ENCODE measurements around the gene FANCM. TPM values are rescaled to one million over a fixed set of nuclear protein-coding genes. Genes with fewer than 3 reads are reported as not detected.

FANCM gene
- total and polyA plus RNA-seq, 4 donors = 0.25 to 6.8 (median 4.5) TPM

GRCh38 chr14:45227566-45227965 is 91.8 kb downstream of the FANCM start:
- intact Hi-C loops (cut with DNase I) = no loop called here
- no peaks in the 10 kb centered on the region for H3K27me3 ChIP-seq (ENCODE audit: control insufficient read depth in 1 of 2, insufficient read depth in 2 of 2, low read length in 1 of 2)
- H3K36me3 ChIP-seq (ENCODE audit: control insufficient read depth in 1 of 2, insufficient read depth in 2 of 2, low read length in 1 of 2) = peaks cover 1 to 3% of the 10 kb centered on the region in 2 donors
- ATAC-seq (ENCODE audit: low FRiP score) (no peak), DNase-seq (no peak)
- H3K4me3 ChIP-seq (ENCODE audit: low read length in 2 of 2) = no peak overlapping the region
- no peaks in the 10 kb centered on the region for H3K9me3 ChIP-seq (ENCODE audit: control insufficient read depth, low read length)
- no peaks in the 10 kb centered on the region for H3K4me1 ChIP-seq (ENCODE audit: control insufficient read depth in 1 of 2, insufficient read depth in 2 of 2, low read length in 2 of 2)
- WGBS, 2 donors = 96 to 98% methylated on average over 4 of the region's 4 CpGs
- no peak overlapping the region for H3K27ac ChIP-seq (ENCODE audit: low read depth in 1 of 2, low read length in 2 of 2)

DNA sequence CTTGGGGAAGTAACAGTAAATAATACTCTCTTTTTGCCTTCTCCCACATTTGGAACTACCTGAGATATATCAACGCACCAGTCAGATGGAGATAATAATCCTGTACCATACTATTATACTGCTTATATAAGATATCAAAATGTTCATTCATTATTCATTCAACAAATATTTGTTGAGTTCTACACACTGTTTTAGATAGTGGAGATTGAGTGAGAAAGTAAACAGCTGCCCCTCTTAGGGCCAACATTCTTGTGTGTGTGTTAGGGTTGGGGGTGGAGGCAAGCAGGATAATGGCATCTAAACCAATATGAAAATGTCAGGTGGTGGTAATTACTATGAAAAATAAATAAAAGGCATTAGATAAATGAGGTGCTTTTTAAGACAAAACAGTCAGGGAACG is 103.3 kb downstream of the FANCM start:
- no peak for DNase-seq
- Histone ChIP-seq H3K4me3 (ENCODE audit: low read length in 2 of 2) (no peak overlapping the region), H3K4me1 (ENCODE audit: control insufficient read depth in 1 of 2, insufficient read depth in 2 of 2, low read length in 2 of 2) (no peaks in the 10 kb centered on the region), H3K36me3 (ENCODE audit: control insufficient read depth in 1 of 2, insufficient read depth in 2 of 2, low read length in 1 of 2) (peaks cover 0 to 2% of the 10 kb centered on the region in 2 donors), H3K9me3 (ENCODE audit: control insufficient read depth, low read length) (no peaks in the 10 kb centered on the region), H3K27ac (ENCODE audit: low read depth in 1 of 2, low read length in 2 of 2) (no peak overlapping the region), H3K27me3 (ENCODE audit: control insufficient read depth in 1 of 2, insufficient read depth in 2 of 2, low read length in 1 of 2) (no peaks in the 10 kb centered on the region)
- ATAC-seq (ENCODE audit: low FRiP score) = no peak
- intact Hi-C loops (cut with DNase I) = no loop called here
- WGBS, 2 donors = 86% methylated on average over 2 of the region's 2 CpGs

DNA sequence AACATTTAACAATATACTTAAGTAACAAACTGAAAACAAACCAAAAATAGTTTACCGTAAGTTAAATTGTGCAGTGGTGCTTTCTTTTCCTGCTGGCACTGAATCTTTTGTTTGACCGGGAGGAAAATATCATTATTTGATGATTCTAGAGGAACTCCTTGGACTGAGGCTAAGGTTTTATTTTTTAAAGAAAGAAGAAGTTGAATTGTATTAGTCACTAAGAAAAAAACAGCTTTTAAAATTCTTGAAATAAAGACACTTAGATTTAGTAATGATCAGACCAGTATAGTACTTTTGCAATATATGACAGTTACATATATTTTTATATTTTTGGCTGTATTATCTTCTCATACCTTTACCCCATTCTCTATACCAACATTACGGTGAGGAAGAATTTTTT is 107.0 kb downstream of the FANCM start:
- 30 to 37% methylated on average over 3 of the region's 3 CpGs for WGBS, 2 donors
- ATAC-seq (ENCODE audit: low FRiP score) (no peak), DNase-seq (no peak)
- Histone ChIP-seq H3K36me3 (ENCODE audit: control insufficient read depth in 1 of 2, insufficient read depth in 2 of 2, low read length in 1 of 2) (no peaks in the 10 kb centered on the region), H3K27ac (ENCODE audit: low read depth in 1 of 2, low read length in 2 of 2) (no peak overlapping the region), H3K4me1 (ENCODE audit: control insufficient read depth in 1 of 2, insufficient read depth in 2 of 2, low read length in 2 of 2) (no peaks in the 10 kb centered on the region), H3K4me3 (ENCODE audit: low read length in 2 of 2) (no peak overlapping the region), H3K9me3 (ENCODE audit: control insufficient read depth, low read length) (no peaks in the 10 kb centered on the region), H3K27me3 (ENCODE audit: control insufficient read depth in 1 of 2, insufficient read depth in 2 of 2, low read length in 1 of 2) (no peaks in the 10 kb centered on the region)
- intact Hi-C loops (cut with DNase I) = no loop called here

GRCh38 chr14:45246151-45246550 is 110.4 kb downstream of the FANCM start:
- 65 to 90% methylated on average over 3 of the region's 3 CpGs for WGBS, 2 donors

DNA sequence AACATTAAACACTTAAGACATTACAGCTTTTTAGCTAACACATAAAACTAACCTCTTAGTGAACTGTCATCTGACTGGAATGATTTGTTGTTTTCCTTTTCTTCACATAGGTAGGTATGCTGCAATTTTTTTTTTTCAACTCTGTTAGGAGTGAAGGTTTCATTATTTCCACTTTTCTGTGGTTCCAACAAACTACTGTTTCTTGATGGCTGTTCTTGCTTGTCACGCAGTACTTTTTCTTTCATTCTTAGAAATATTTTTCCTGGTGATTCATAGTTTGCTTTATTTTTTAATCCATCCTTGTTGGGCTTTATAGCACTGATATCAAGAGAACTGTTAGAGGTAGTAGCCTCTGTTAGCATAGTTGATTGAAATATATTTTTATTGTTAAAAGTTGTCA is 111.0 kb downstream of the FANCM start:
- Histone ChIP-seq H3K4me1 (ENCODE audit: control insufficient read depth in 1 of 2, insufficient read depth in 2 of 2, low read length in 2 of 2) (no peaks in the 10 kb centered on the region), H3K36me3 (ENCODE audit: control insufficient read depth in 1 of 2, insufficient read depth in 2 of 2, low read length in 1 of 2) (no peaks in the 10 kb centered on the region), H3K27ac (ENCODE audit: low read depth in 1 of 2, low read length in 2 of 2) (no peak overlapping the region), H3K27me3 (ENCODE audit: control insufficient read depth in 1 of 2, insufficient read depth in 2 of 2, low read length in 1 of 2) (no peaks in the 10 kb centered on the region), H3K4me3 (ENCODE audit: low read length in 2 of 2) (no peak overlapping the region), H3K9me3 (ENCODE audit: control insufficient read depth, low read length) (no peaks in the 10 kb centered on the region)
- intact Hi-C loops (cut with DNase I) = no loop called here
- ATAC-seq (ENCODE audit: low FRiP score) = no peak
- WGBS, 2 donors = 38 to 41% methylated on average over 1 of the region's 1 CpG
- DNase-seq = no peak

More at GRCh38 chr14:45246151-45246550, 110.4 kb downstream of the FANCM start:
- Histone ChIP-seq H3K27me3 (ENCODE audit: control insufficient read depth in 1 of 2, insufficient read depth in 2 of 2, low read length in 1 of 2) (no peaks in the 10 kb centered on the region), H3K27ac (ENCODE audit: low read depth in 1 of 2, low read length in 2 of 2) (no peak overlapping the region), H3K4me1 (ENCODE audit: control insufficient read depth in 1 of 2, insufficient read depth in 2 of 2, low read length in 2 of 2) (no peaks in the 10 kb centered on the region), H3K9me3 (ENCODE audit: control insufficient read depth, low read length) (no peaks in the 10 kb centered on the region), H3K36me3 (ENCODE audit: control insufficient read depth in 1 of 2, insufficient read depth in 2 of 2, low read length in 1 of 2) (no peaks in the 10 kb centered on the region), H3K4me3 (ENCODE audit: low read length in 2 of 2) (no peak overlapping the region)
- no peak for DNase-seq
- intact Hi-C loops (cut with DNase I) = no loop called here
- no peak for ATAC-seq (ENCODE audit: low FRiP score)

DNA sequence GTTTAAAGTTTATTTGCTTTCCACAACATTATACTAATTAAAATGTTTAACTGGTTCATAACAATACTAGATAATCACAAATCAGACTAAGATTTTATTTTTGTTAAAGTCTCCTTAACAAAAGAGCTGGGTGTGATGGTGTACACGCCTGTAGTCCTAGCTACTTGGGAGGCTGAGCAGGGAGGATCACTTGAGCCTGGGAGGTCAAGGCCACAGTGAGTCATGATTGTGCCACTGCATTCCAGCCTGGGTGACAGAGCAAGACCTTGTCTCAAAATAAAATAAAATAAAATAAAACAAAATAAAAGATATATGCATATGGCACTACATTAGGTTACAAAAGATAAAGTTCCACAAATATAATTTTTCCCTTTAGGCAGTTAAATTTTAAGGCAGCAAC is 111.7 kb downstream of the FANCM start:
- Histone ChIP-seq H3K4me3 (ENCODE audit: low read length in 2 of 2) (no peak overlapping the region), H3K27me3 (ENCODE audit: control insufficient read depth in 1 of 2, insufficient read depth in 2 of 2, low read length in 1 of 2) (no peaks in the 10 kb centered on the region), H3K4me1 (ENCODE audit: control insufficient read depth in 1 of 2, insufficient read depth in 2 of 2, low read length in 2 of 2) (no peaks in the 10 kb centered on the region), H3K36me3 (ENCODE audit: control insufficient read depth in 1 of 2, insufficient read depth in 2 of 2, low read length in 1 of 2) (no peaks in the 10 kb centered on the region), H3K9me3 (ENCODE audit: control insufficient read depth, low read length) (no peaks in the 10 kb centered on the region), H3K27ac (ENCODE audit: low read depth in 1 of 2, low read length in 2 of 2) (no peak overlapping the region)
- 93 to 97% methylated on average over 1 of the region's 1 CpG for WGBS, 2 donors
- no peak for DNase-seq
- no peak for ATAC-seq (ENCODE audit: low FRiP score)
- intact Hi-C loops (cut with DNase I) = no loop called here

GRCh38 chr14:45249856-45250575 is 114.3 kb downstream of the FANCM start:
- Histone ChIP-seq H3K36me3 (ENCODE audit: control insufficient read depth in 1 of 2, insufficient read depth in 2 of 2, low read length in 1 of 2) (no peaks in the 10 kb centered on the region), H3K27me3 (ENCODE audit: control insufficient read depth in 1 of 2, insufficient read depth in 2 of 2, low read length in 1 of 2) (no peaks in the 10 kb centered on the region), H3K4me1 (ENCODE audit: control insufficient read depth in 1 of 2, insufficient read depth in 2 of 2, low read length in 2 of 2) (no peaks in the 10 kb centered on the region), H3K27ac (ENCODE audit: low read depth in 1 of 2, low read length in 2 of 2) (no peak overlapping the region), H3K9me3 (ENCODE audit: control insufficient read depth, low read length) (no peaks in the 10 kb centered on the region), H3K4me3 (ENCODE audit: low read length in 2 of 2) (no peak overlapping the region)
- DNase-seq (no peak), ATAC-seq (ENCODE audit: low FRiP score) (no peak)
- WGBS, 2 donors = 55 to 64% methylated on average over 5 of the region's 5 CpGs
- intact Hi-C loops (cut with DNase I) = loop anchor here (5.0 kb wide), 2 partner anchors 113 to 353 kb away; partner anchors contain the start of gene FANCM (in 2 of the 2)

Other genes starting within 250 kb of the FANCM start
- gene KLHL28, start 174.0 kb upstream of the FANCM start, total RNA-seq = 10 to 100 TPM; 17.3 to 18.8 TPM
- 1 to 10 TPM; 2.9 to 3.4 TPM for gene KLHL28, start 174.0 kb upstream of the FANCM start, polyA plus RNA-seq
- gene TOGARAM1, start 173.7 kb upstream of the FANCM start, total RNA-seq = 10 to 100 TPM; 12.4 to 21.4 TPM
- gene TOGARAM1, start 173.7 kb upstream of the FANCM start, polyA plus RNA-seq = 1 to 10 TPM; 6.1 to 6.2 TPM
- gene PRPF39, start 51.8 kb upstream of the FANCM start, total RNA-seq = 10 to 100 TPM; 30.4 to 51.1 TPM
- gene PRPF39, start 51.8 kb upstream of the FANCM start, polyA plus RNA-seq = 10 to 100 TPM; 10.1 to 28.0 TPM
- 10 to 100 TPM; 36.2 to 38.8 TPM for gene FKBP3, start 1.4 kb upstream of the FANCM start, total RNA-seq
- 100 to 1,000 TPM in 1 of 2 donors, 10 to 100 TPM in 1; 60.3 to 103 TPM for gene FKBP3, start 1.4 kb upstream of the FANCM start, polyA plus RNA-seq
- gene MIS18BP1, start 117.3 kb downstream of the FANCM start, total RNA-seq = 10 to 100 TPM; 15.5 to 31.4 TPM
- 10 to 100 TPM in 1 of 2 donors, 1 to 10 TPM in 1; 8.8 to 23.8 TPM for gene MIS18BP1, start 117.3 kb downstream of the FANCM start, polyA plus RNA-seq